Muscle of back (tissue), 13 donors: Measurements from ENCODE around the gene DSG4. TPM values are rescaled to one million over a fixed set of nuclear protein-coding genes. Genes with fewer than 3 reads are reported as not detected.
"Not testable (repeated sequence)": the region's sequence is repeated elsewhere in the genome, so short reads cannot be mapped to it uniquely, and the experiment has no call there.

Source experiments
- DNase-seq, 3 donors: peaks; one replicate each; pipeline versions ENCODE4 v3.0.0 to v3.0.0-alpha.2; 2013
- long read RNA-seq, 9 donors: transcript quantifications; one replicate each; lab custom pipeline, GENCODE V29; 2026
- polyA plus RNA-seq, 10 donors: library from polyadenylated mRNA; unstranded; fragments of 120-200 nt; gene quantifications; one replicate each; pipeline ENCODE4 v1.2.1, GENCODE V29; 2013; ENCODE audit not compliant: insufficient read length in 10 of 10

DSG4 gene
- not detected for polyA plus RNA-seq
- long read RNA-seq, donor 1: 0 reads
- long read RNA-seq, donor 2: 0 reads
- long read RNA-seq, donor 3: 0 reads
- long read RNA-seq, donor 4: 0 reads
- long read RNA-seq, donor 5: 0 reads
- long read RNA-seq, donor 6: 0 reads
- long read RNA-seq, donor 7: 0 reads
- long read RNA-seq, donor 8: 0 reads
- long read RNA-seq, donor 9: 0 reads

GRCh38 chr18:31376477-31376876 is at the start of gene DSG4:
TSS of gene DSG4 (plus strand) at chr18:31376777. CDS start at chr18:31376912, 135 bp downstream.
- no peak for DNase-seq

GRCh38 chr18:31329787-31330438 is 46.7 kb upstream of the DSG4 start:
- DNase-seq: no peak

GRCh38 chr18:31343454-31343853 is 33.1 kb upstream of the DSG4 start:
- no peak for DNase-seq

GRCh38 chr18:31353336-31353735 is 23.2 kb upstream of the DSG4 start:
- DNase-seq: not testable (repeated sequence)

GRCh38 chr18:31354990-31355389 is 21.6 kb upstream of the DSG4 start:
- DNase-seq: no peak

- DNase-seq: no peak
Measured at GRCh38 chr18:31356025-31356424, 20.6 kb upstream of the DSG4 start.

GRCh38 chr18:31364190-31364589 is 12.4 kb upstream of the DSG4 start:
- DNase-seq: no peak

GRCh38 chr18:31369478-31369877 is 7.1 kb upstream of the DSG4 start:
- no peak for DNase-seq

- no peak for DNase-seq
Measured at GRCh38 chr18:31371989-31372388, 4.6 kb upstream of the DSG4 start.

GRCh38 chr18:31373641-31374040 is 2.9 kb upstream of the DSG4 start:
- DNase-seq: no peak

GRCh38 chr18:31380912-31381311 is 4.3 kb downstream of the DSG4 start:
- no peak for DNase-seq

GRCh38 chr18:31382107-31382506 is 5.5 kb downstream of the DSG4 start:
- no peak for DNase-seq

- no peak for DNase-seq
Measured at GRCh38 chr18:31386741-31387140, 10.2 kb downstream of the DSG4 start.

- DNase-seq: no peak
Measured at GRCh38 chr18:31393286-31393685, 16.7 kb downstream of the DSG4 start.

GRCh38 chr18:31396796-31397612 is 20.4 kb downstream of the DSG4 start:
- peak in 1 of 3 donors; percentile 21 for DNase-seq

GRCh38 chr18:31398191-31398590 is 21.6 kb downstream of the DSG4 start:
- no peak for DNase-seq

- peak in 1 of 3 donors; percentile 30 for DNase-seq
Measured at GRCh38 chr18:31399306-31400032, 22.9 kb downstream of the DSG4 start.

GRCh38 chr18:31401156-31402025 is 24.8 kb downstream of the DSG4 start:
- DNase-seq: no peak

- DNase-seq: no peak
Measured at GRCh38 chr18:31402026-31402373, 25.4 kb downstream of the DSG4 start.

GRCh38 chr18:31403409-31403808 is 26.8 kb downstream of the DSG4 start:
- DNase-seq: no peak

- no peak for DNase-seq
Measured at GRCh38 chr18:31407649-31408048, 31.1 kb downstream of the DSG4 start.
